ENCODE results near the gene ROR2.

DNA sequence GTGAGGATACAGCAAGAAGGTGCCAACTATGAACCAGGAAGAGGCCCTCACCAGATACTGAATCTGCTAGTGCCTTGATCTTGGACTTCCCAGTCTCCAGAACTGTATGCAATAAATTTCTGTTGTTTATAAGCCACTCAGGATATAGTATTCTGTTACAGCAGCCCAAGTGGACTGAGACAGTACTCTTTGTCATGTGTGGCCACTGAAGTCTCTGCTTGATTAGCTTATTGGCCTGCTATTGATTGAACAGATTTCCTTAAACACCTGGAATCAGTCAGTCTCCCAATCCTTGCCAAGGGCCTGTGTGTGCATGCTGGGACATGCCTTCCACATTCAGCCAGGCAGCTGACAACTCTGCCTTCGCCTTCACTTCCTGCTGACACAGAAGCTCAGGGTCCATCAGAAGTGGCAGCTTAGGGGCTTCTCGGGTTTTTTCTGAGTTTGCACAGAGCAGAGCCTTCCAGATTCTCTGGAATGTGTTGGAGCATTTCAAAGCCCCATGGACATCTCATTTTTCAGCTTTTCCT, 13.7 kb upstream of the ROR2 start:
- TF ChIP-seq POLR2A (IDR thresholded peaks at IDR 0.05; ENCODE audit: low read depth, low read length) = no peak
- no peak for TF ChIP-seq POLR2AphosphoS5 (IDR thresholded peaks at IDR 0.05; ENCODE audit: low read depth, low read length)
- TF ChIP-seq TAF1 (IDR thresholded peaks at IDR 0.05; ENCODE audit: borderline replicate concordance, low read depth, low read length) = no peak

Measured in GM12892 (cell line).